GM21528 (cell line): ENCODE measurements around the gene TUBA1C.
A peak's percentile ranks its signal among the peaks of the same experiment; 100 is the strongest.

Experiments used
- ATAC-seq: cut with Tn5 transposase; IDR thresholded peaks from one replicate; pipeline ENCODE4 v1.9.1; 2021; ENCODE audit warnings: mild to moderate bottlenecking, moderate library complexity; ENCODE audit not compliant: unreplicated experiment, low FRiP score

Gene TUBA1C

GRCh38 chr12:49264873-49265792, at the start of gene TUBA1C:
Gene TUBA1C (plus strand): TSS chr12:49265082. CDS start chr12:49265182, 100 bp downstream.
- peak; percentile 84 for ATAC-seq

- ATAC-seq = no peak
These were observed 45.4 kb upstream of the TUBA1C start for GRCh38 chr12:49219417-49220026.

- no peak for ATAC-seq
These were observed 43.9 kb upstream of the TUBA1C start for GRCh38 chr12:49220972-49221371.

- no peak for ATAC-seq
These were observed 41.8 kb upstream of the TUBA1C start for GRCh38 chr12:49223122-49223521.

- no peak for ATAC-seq
These were observed 41.1 kb upstream of the TUBA1C start for GRCh38 chr12:49223590-49224369.

- no peak for ATAC-seq
These were observed 39.2 kb upstream of the TUBA1C start for GRCh38 chr12:49225576-49226166.

GRCh38 chr12:49227713-49228112, 37.2 kb upstream of the TUBA1C start:
- ATAC-seq = no peak

- no peak for ATAC-seq
These were observed 36.2 kb upstream of the TUBA1C start for GRCh38 chr12:49228653-49229052.

GRCh38 chr12:49230176-49230804, 34.6 kb upstream of the TUBA1C start:
- ATAC-seq = no peak

GRCh38 chr12:49230805-49231194, 34.1 kb upstream of the TUBA1C start:
- ATAC-seq = no peak

- no peak for ATAC-seq
These were observed 32.8 kb upstream of the TUBA1C start for GRCh38 chr12:49231878-49232655.

- ATAC-seq = no peak
These were observed 31.7 kb upstream of the TUBA1C start for GRCh38 chr12:49232940-49233841.

- ATAC-seq = no peak
These were observed 30.9 kb upstream of the TUBA1C start for GRCh38 chr12:49233842-49234526.

- ATAC-seq = no peak
These were observed 28.5 kb upstream of the TUBA1C start for GRCh38 chr12:49236423-49236822.

- ATAC-seq = no peak
These were observed 21.3 kb upstream of the TUBA1C start for GRCh38 chr12:49243631-49244030.

GRCh38 chr12:49244176-49244575, 20.7 kb upstream of the TUBA1C start:
- no peak for ATAC-seq

GRCh38 chr12:49251357-49251756, 13.5 kb upstream of the TUBA1C start:
- ATAC-seq = no peak
